NCI-H69 (cell line): ENCODE measurements around the gene CELF5.
A peak's percentile ranks its signal among the peaks of the same experiment; 100 is the strongest.
"Not testable (repeated sequence)": the region's sequence is repeated elsewhere in the genome, so short reads cannot be mapped to it uniquely, and the experiment has no call there.

Experiments used
- DNase-seq: peaks from one replicate; lab custom pipeline; 2025; lab: John Stamatoyannopoulos, UW

Gene CELF5

GRCh38 chr19:3207461-3208242 is 16.8 kb upstream of the CELF5 start:
- DNase-seq = peak; percentile 16

GRCh38 chr19:3208317-3209207 is 15.9 kb upstream of the CELF5 start:
- no peak for DNase-seq

GRCh38 chr19:3210347-3211017 is 14.0 kb upstream of the CELF5 start:
- peak; percentile 49 for DNase-seq

GRCh38 chr19:3211191-3211590 is 13.3 kb upstream of the CELF5 start:
- DNase-seq = no peak

- DNase-seq = no peak
Measured at GRCh38 chr19:3213159-3213558, 11.3 kb upstream of the CELF5 start.

GRCh38 chr19:3216874-3217273 is 7.6 kb upstream of the CELF5 start:
- DNase-seq = no peak

GRCh38 chr19:3220576-3220975 is 3.9 kb upstream of the CELF5 start:
- DNase-seq = peak; percentile 25

- not testable (repeated sequence) for DNase-seq
Measured at GRCh38 chr19:3221576-3221975, 2.9 kb upstream of the CELF5 start.

GRCh38 chr19:3222709-3223108 is 1.8 kb upstream of the CELF5 start:
- DNase-seq = no peak

- no peak for DNase-seq
Measured at GRCh38 chr19:3225169-3225485, 666 bp downstream of the CELF5 start.

- no peak for DNase-seq
Measured at GRCh38 chr19:3225677-3226093, 1.2 kb downstream of the CELF5 start.

- peak; percentile 30 for DNase-seq
Measured at GRCh38 chr19:3227054-3227626, 2.7 kb downstream of the CELF5 start.

GRCh38 chr19:3229346-3229743 is 4.9 kb downstream of the CELF5 start:
- DNase-seq = no peak

GRCh38 chr19:3229888-3230496 is 5.5 kb downstream of the CELF5 start:
- no peak for DNase-seq

- DNase-seq = no peak
Measured at GRCh38 chr19:3231288-3231687, 6.8 kb downstream of the CELF5 start.

GRCh38 chr19:3233116-3233515 is 8.7 kb downstream of the CELF5 start:
- no peak for DNase-seq

- DNase-seq = no peak
Measured at GRCh38 chr19:3233831-3234230, 9.4 kb downstream of the CELF5 start.

GRCh38 chr19:3234800-3235199 is 10.3 kb downstream of the CELF5 start:
- DNase-seq = peak; percentile 24

GRCh38 chr19:3235604-3236003 is 11.1 kb downstream of the CELF5 start:
- DNase-seq = not testable (repeated sequence)

GRCh38 chr19:3236272-3236671 is 11.8 kb downstream of the CELF5 start:
- no peak for DNase-seq

GRCh38 chr19:3238066-3238561 is 13.7 kb downstream of the CELF5 start:
- no peak for DNase-seq

GRCh38 chr19:3239367-3239766 is 14.9 kb downstream of the CELF5 start:
- DNase-seq = no peak
